ENCODE data around the gene TTLL11.

- TF ChIP-seq EZH2 (IDR thresholded peaks at IDR 0.05; ENCODE audit: insufficient read depth, low read length) (no peak), CTCF (IDR thresholded peaks at IDR 0.05; ENCODE audit: insufficient read depth, low read depth, low read length) (no peak)
Measured at GRCh38 chr9:122087406-122088200, 5.5 kb downstream of the TTLL11 start.
